HG03175 (cell line): ENCODE results near the gene GLB1L2.

Experiments used
- ATAC-seq: cut with Tn5 transposase; IDR thresholded peaks from one replicate; pipeline ENCODE4 v1.9.1; 2021; ENCODE audit warnings: mild to moderate bottlenecking, moderate library complexity; ENCODE audit not compliant: unreplicated experiment

The GLB1L2 gene

DNA sequence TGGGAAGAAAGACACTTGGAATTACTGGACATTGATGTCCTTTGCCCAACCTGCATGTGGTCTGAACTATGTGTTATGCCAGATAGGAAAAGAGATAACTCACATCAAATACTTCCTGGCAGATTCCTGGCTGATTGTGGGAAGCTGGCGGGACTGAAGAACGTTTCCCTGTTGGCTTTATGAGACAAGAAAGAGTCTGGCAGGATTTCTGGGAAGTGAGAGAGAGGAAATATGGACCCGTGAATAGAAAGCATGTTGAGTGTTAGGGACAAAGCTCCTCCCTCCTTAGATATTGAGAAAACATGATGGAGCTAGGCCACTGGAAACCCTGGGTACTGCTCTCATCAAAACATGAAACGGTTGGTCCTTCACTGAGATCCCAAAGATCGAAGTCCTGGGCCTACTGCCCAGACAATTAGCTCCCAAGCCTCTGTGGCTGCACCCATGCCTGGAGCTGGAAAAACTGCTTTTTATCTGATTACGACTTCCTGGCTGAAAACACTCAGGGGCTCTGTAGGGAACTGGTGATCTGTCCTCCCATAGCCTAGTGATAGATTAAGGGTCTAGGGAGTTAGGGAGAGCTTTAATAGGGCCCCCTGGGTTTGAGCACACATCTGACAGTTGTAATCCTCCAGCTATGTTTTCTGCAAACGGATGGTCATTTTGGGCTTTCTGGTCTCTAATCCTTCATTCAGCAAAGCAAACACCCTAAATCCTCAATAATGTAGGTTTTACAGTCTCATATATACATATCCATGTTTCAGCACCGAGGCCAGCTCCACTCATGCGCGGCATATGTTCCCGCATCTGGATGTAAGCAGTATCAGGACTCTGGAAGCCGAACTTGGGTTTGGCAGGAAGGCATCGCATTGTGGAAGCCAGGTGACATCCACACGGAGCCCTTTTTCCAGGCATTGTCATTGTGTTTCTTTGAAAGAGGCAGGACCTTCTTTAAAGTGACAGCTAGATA lies 86.4 kb downstream of the GLB1L2 start:
- ATAC-seq: no peak

DNA sequence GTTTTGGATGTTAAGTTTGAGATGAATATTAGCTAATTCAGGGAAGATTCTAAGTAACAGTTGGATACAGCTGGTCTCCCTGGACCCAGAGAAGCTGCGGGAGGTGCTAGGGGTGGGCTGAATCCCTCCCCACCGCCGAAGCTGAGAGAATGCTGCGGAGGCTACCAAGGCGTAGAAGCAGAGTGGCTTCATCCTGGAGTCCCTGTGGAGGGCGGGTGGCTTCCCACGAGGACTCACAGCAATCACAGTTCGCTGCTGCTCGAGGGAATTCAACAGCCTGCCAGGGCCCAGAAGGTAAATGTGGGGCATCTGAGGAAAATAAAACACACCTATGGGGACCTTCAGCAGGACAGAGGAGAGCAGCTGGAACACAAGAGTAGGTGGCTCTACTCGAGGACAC lies 91.3 kb downstream of the GLB1L2 start:
- no peak for ATAC-seq

DNA sequence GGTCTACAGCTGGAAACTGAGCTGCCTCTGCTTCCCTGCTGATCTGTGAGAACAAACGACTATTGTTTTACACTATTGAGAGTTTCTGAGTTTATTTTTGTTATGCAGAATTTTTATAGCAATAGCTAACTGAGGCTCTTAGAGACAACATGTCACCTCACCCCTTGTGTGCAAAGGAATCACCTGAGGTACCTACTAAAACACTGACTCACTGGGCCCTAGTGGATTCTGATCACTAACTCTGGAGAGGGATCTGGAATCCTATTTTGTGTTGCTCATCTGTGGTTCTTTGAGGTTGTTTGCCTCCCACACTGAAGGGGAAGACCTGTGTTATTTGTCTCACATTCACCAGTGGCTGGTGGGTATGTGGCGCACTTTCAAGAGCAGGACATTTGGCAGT lies 93.6 kb downstream of the GLB1L2 start:
- ATAC-seq: no peak
